Ishikawa (cell line): ENCODE results near the gene GAB2.

Experiments used
- RAD21 ChIP-seq: IDR thresholded peaks from 2 replicates; pipeline ENCODE4 v1.6.1; 2012; ENCODE audit warnings: low read depth
- TCF12 ChIP-seq: IDR thresholded peaks from 2 replicates; pipeline ENCODE4 v1.6.1; 2012; ENCODE audit warnings: low read depth
- TEAD4 ChIP-seq: IDR thresholded peaks from 2 replicates; pipeline ENCODE4 v1.6.1; 2012
- TF ChIP-seq, protein P1 (sequence below): IDR thresholded peaks from 2 replicates; pipeline ENCODE4 v1.6.1; 2012

DNA sequence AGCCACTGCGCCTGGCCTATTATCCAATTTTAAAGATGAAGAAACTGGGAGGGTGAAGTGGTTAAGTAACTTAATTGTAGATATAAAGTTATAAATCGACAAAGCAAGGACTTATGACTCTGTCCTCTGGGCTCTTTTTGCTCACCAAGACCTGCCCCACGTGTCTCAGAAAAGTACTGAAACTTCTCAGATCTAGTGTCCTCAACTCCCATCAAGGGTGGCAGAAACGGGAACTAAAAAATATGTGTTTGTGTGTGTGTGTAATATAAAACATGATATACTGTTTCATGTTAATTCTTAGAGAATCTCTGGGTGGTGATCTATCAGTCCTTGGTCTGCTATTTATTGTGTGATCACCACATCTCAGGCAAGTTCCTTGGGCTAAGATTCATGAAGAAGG, 104.9 kb downstream of the GAB2 start:
- no peak for TF ChIP-seq TCF12
- TF ChIP-seq RAD21, result no peak
- no peak for TF ChIP-seq TEAD4
- TF ChIP-seq, protein P1, sequence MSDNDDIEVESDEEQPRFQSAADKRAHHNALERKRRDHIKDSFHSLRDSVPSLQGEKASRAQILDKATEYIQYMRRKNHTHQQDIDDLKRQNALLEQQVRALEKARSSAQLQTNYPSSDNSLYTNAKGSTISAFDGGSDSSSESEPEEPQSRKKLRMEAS, result no peak
